HCT116 (cell line): Measurements from ENCODE around the gene IL12B.
"Not testable (repeated sequence)": the region's sequence is repeated elsewhere in the genome, so short reads cannot be mapped to it uniquely, and the experiment has no call there.

ENCODE experiments used
- ATF3 ChIP-seq: IDR thresholded peaks from 2 replicates; pipeline ENCODE4 v1.6.1; 2012
- CEBPB ChIP-seq: IDR thresholded peaks from 2 replicates; pipeline ENCODE4 v1.6.1; 2012; ENCODE audit warnings: low read depth
- CTCF ChIP-seq, 3 experiments: fragments of 200-600 bp in 1 of 3; sonication (generic) in 1 of 3; IDR thresholded peaks in 2 of 3; conservative IDR thresholded peaks in 1 of 3; 2 replicates each; pipeline ENCODE4 v1.5.1; 2012 to 2017; ENCODE audit warnings: low read depth in 2 of 3, low read length in 2 of 3, antibody characterized with exemption in 1 of 3, borderline replicate concordance in 1 of 3, control low read depth in 1 of 3, mild to moderate bottlenecking in 1 of 3, mixed read lengths in 1 of 3, mixed run types in 1 of 3, moderate library complexity in 1 of 3; ENCODE audit not compliant: insufficient read depth in 1 of 3
- ELF1 ChIP-seq: IDR thresholded peaks from 2 replicates; pipeline ENCODE4 v1.6.1; 2012; ENCODE audit warnings: low read depth, borderline replicate concordance
- FOSL1 ChIP-seq: IDR thresholded peaks from 2 replicates; pipeline ENCODE4 v1.6.1; 2012; ENCODE audit warnings: low read depth
- MAX ChIP-seq: IDR thresholded peaks from 2 replicates; pipeline ENCODE4 v1.6.1; 2012
- POLR2A ChIP-seq: IDR thresholded peaks from 2 replicates; pipeline ENCODE4 v1.7.0; 2011; ENCODE audit warnings: borderline replicate concordance; ENCODE audit not compliant: insufficient read depth, insufficient read length; ENCODE audit errors: extremely low read depth
- POLR2AphosphoS5 ChIP-seq: IDR thresholded peaks from 2 replicates; pipeline ENCODE4 v1.6.1; 2011; ENCODE audit warnings: mild to moderate bottlenecking, low read depth, low read length, moderate library complexity
- RAD21 ChIP-seq: IDR thresholded peaks from 2 replicates; pipeline ENCODE4 v1.6.1; 2012; ENCODE audit warnings: low read depth, mild to moderate bottlenecking

- not testable (repeated sequence) for TF ChIP-seq ATF3; RAD21; POLR2A; MAX; CEBPB; ELF1; FOSL1; CTCF (IDR thresholded peaks at IDR 0.05 in 2 of 3, conservative IDR thresholded peaks at IDR 0.05 in 1 of 3; ENCODE audit: borderline replicate concordance in 1 of 3, insufficient read depth in 1 of 3, low read depth in 2 of 3, low read length in 2 of 3); POLR2AphosphoS5
Observed at GRCh38 chr5:159359871-159360270, 29.6 kb upstream of the IL12B start.
